Measurements from ENCODE around the gene ITIH1.

The ITIH1 gene

GRCh38 chr3:52839892-52840545, 62.6 kb downstream of the ITIH1 start:
- H3K4me2 ChIP-seq (ENCODE audit: low read length) = no peak overlapping the region
- H3K9me2 ChIP-seq (replicated peaks; ENCODE audit: control insufficient read depth, low read length) = no peaks in the 10 kb centered on the region
- no peaks in the 10 kb centered on the region for H3K79me2 ChIP-seq (ENCODE audit: control insufficient read depth, low read length)
- no peaks in the 10 kb centered on the region for H3K4me1 ChIP-seq (ENCODE audit: control insufficient read depth, low read length)
- no peaks in the 10 kb centered on the region for H3K36me3 ChIP-seq (ENCODE audit: control insufficient read depth, low read length)
- H3K4me3 ChIP-seq (ENCODE audit: low read length) = no peak overlapping the region
- no peaks in the 10 kb centered on the region for H3F3A ChIP-seq (ENCODE audit: control insufficient read depth, insufficient read depth)
- no peaks in the 10 kb centered on the region for H4K20me1 ChIP-seq (ENCODE audit: control insufficient read depth, insufficient read depth, low read depth, low read length)
- no peak overlapping the region for H3K27ac ChIP-seq (ENCODE audit: low read depth, low read length)
- H3K27me3 ChIP-seq (ENCODE audit: control insufficient read depth, low read length) = no peaks in the 10 kb centered on the region
- no peaks in the 10 kb centered on the region for H3K9me3 ChIP-seq (ENCODE audit: control insufficient read depth, insufficient read depth, low read length)
- TF ChIP-seq, protein P1, sequence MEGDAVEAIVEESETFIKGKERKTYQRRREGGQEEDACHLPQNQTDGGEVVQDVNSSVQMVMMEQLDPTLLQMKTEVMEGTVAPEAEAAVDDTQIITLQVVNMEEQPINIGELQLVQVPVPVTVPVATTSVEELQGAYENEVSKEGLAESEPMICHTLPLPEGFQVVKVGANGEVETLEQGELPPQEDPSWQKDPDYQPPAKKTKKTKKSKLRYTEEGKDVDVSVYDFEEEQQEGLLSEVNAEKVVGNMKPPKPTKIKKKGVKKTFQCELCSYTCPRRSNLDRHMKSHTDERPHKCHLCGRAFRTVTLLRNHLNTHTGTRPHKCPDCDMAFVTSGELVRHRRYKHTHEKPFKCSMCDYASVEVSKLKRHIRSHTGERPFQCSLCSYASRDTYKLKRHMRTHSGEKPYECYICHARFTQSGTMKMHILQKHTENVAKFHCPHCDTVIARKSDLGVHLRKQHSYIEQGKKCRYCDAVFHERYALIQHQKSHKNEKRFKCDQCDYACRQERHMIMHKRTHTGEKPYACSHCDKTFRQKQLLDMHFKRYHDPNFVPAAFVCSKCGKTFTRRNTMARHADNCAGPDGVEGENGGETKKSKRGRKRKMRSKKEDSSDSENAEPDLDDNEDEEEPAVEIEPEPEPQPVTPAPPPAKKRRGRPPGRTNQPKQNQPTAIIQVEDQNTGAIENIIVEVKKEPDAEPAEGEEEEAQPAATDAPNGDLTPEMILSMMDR (IDR thresholded peaks at IDR 0.05; ENCODE audit: low read depth, low read length, poor library complexity, severe bottlenecking) = no peak
- TF ChIP-seq EZH2phosphoT487 (IDR thresholded peaks at IDR 0.05; ENCODE audit: borderline replicate concordance, low read length) = no peak

DNA sequence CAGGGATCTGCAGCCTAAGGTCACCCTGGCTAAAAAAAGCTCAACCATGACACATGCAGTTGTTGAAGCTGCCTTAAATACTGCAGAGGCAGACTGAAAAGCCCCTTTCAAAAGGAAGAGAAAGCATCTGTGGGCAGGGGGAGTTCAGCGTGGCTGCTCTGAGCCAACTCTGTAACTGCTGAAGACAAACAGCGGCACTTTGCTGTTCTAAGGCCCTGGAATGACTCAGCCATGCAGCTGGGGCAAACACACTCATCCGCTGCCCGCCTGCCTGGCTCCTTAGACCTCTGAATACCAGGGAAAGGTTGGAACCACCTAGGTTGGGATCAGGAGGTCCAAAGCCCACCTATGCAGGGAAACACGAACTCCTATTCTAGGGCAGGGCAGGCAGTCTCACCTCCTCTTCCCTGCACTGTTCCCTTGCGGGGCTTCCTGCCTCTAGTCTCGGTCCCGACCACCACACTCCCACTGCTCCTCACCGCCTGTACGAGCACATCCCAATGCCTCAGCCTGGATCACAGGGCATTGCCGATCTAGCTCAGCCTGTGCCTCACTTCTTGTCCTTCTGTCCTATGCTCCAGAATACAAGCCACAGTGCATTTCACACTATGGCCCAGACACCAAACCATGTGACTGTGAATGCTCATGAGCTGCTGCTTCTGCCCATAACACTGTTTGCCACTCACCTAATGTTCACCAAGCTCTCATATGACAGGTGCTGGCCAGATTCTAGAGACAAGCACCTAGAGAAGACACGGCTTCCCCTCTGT, 64.0 kb downstream of the ITIH1 start:
- H3K9me3 ChIP-seq (ENCODE audit: control insufficient read depth, insufficient read depth, low read length) = no peaks in the 10 kb centered on the region
- no peaks in the 10 kb centered on the region for H3K36me3 ChIP-seq (ENCODE audit: control insufficient read depth, low read length)
- H3K9me2 ChIP-seq (replicated peaks; ENCODE audit: control insufficient read depth, low read length) = no peaks in the 10 kb centered on the region
- H3F3A ChIP-seq (ENCODE audit: control insufficient read depth, insufficient read depth) = no peaks in the 10 kb centered on the region
- H3K27ac ChIP-seq (ENCODE audit: low read depth, low read length) = no peak overlapping the region
- no peak for TF ChIP-seq EZH2phosphoT487 (IDR thresholded peaks at IDR 0.05; ENCODE audit: borderline replicate concordance, low read length)
- TF ChIP-seq, protein P1 (IDR thresholded peaks at IDR 0.05; ENCODE audit: low read depth, low read length, poor library complexity, severe bottlenecking) = no peak
- no peaks in the 10 kb centered on the region for H4K20me1 ChIP-seq (ENCODE audit: control insufficient read depth, insufficient read depth, low read depth, low read length)
- no peaks in the 10 kb centered on the region for H3K79me2 ChIP-seq (ENCODE audit: control insufficient read depth, low read length)
- no peak overlapping the region for H3K4me2 ChIP-seq (ENCODE audit: low read length)
- H3K27me3 ChIP-seq (ENCODE audit: control insufficient read depth, low read length) = no peaks in the 10 kb centered on the region
- no peaks in the 10 kb centered on the region for H3K4me1 ChIP-seq (ENCODE audit: control insufficient read depth, low read length)
- no peak overlapping the region for H3K4me3 ChIP-seq (ENCODE audit: low read length)

Data from DOHH2 (cell line).